ENCODE results near the gene SBNO2.
A peak's percentile ranks its signal among the peaks of the same experiment; 100 is the strongest.

The SBNO2 gene

GRCh38 chr19:1068009-1069001 is 105.8 kb downstream of the SBNO2 start:
- peak; percentile 57 to 60 for DNase-seq

GRCh38 chr19:1067341-1067957 is 106.6 kb downstream of the SBNO2 start:
- DNase-seq, result no peak

- peak; percentile 77 to 84 for DNase-seq
Observed at GRCh38 chr19:1066748-1067340, 107.2 kb downstream of the SBNO2 start, which contains the start of gene ARHGAP45. ARHGAP45 (plus strand) TSS chr19:1067167; CDS start chr19:1067406, 239 bp downstream.

GRCh38 chr19:1066251-1066747 is 107.8 kb downstream of the SBNO2 start:
- no peak for DNase-seq

- DNase-seq, result no peak
Observed at GRCh38 chr19:1065606-1066109, 108.4 kb downstream of the SBNO2 start.

GRCh38 chr19:1064661-1065605 is 109.1 kb downstream of the SBNO2 start:
- peak; percentile 69 to 74 for DNase-seq

GRCh38 chr19:1063909-1064660 is 110.0 kb downstream of the SBNO2 start:
- no peak for DNase-seq

GRCh38 chr19:1063030-1063908 is 110.8 kb downstream of the SBNO2 start:
- DNase-seq, result peak in 1 of 2 donors; percentile 57

GRCh38 chr19:1062387-1063029 is 111.6 kb downstream of the SBNO2 start:
- DNase-seq, result no peak

- no peak for DNase-seq
Observed at GRCh38 chr19:1061987-1062386, 112.1 kb downstream of the SBNO2 start.

- DNase-seq, result no peak
Observed at GRCh38 chr19:1060689-1061088, 113.4 kb downstream of the SBNO2 start.

GRCh38 chr19:1058112-1058511 is 116.0 kb downstream of the SBNO2 start:
- no peak for DNase-seq
